ENCODE results near the gene KCMF1. TPM values are rescaled to one million over a fixed set of nuclear protein-coding genes. Genes with fewer than 3 reads are reported as not detected.

The KCMF1 gene
- polyA plus RNA-seq, 1 of the 3 experiments (the other 2 are of a cell fraction), result 37.0 TPM

DNA sequence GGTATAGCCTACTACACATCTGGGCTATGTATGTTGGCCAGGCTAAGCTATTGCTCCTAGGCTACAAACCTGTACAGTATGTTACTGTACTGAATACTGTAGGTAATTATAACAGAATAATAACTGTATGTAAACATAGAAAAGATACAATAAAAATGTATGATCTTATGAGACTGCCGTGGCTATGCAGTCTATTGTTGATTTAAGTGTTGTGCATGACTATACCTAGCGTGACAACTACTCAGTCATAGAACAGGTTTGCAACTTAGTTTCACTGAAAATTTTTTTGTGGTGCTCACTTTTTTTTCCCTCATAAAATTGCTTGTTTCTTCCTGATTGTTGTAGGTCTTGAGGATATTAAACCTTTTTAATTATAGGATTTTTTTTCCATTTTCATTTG is 25.9 kb downstream of the KCMF1 start (continued):
- TF ChIP-seq, protein P1, sequence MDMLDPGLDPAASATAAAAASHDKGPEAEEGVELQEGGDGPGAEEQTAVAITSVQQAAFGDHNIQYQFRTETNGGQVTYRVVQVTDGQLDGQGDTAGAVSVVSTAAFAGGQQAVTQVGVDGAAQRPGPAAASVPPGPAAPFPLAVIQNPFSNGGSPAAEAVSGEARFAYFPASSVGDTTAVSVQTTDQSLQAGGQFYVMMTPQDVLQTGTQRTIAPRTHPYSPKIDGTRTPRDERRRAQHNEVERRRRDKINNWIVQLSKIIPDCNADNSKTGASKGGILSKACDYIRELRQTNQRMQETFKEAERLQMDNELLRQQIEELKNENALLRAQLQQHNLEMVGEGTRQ (IDR thresholded peaks at IDR 0.05; ENCODE audit: borderline replicate concordance, low read depth, low read length), result no peak
- TF ChIP-seq RFX5 (IDR thresholded peaks at IDR 0.05; ENCODE audit: low read length) (no peak), NFIC (IDR thresholded peaks at IDR 0.05; ENCODE audit: borderline replicate concordance) (no peak), TCF12 (IDR thresholded peaks at IDR 0.05) (no peak)
- TF ChIP-seq, protein P2, sequence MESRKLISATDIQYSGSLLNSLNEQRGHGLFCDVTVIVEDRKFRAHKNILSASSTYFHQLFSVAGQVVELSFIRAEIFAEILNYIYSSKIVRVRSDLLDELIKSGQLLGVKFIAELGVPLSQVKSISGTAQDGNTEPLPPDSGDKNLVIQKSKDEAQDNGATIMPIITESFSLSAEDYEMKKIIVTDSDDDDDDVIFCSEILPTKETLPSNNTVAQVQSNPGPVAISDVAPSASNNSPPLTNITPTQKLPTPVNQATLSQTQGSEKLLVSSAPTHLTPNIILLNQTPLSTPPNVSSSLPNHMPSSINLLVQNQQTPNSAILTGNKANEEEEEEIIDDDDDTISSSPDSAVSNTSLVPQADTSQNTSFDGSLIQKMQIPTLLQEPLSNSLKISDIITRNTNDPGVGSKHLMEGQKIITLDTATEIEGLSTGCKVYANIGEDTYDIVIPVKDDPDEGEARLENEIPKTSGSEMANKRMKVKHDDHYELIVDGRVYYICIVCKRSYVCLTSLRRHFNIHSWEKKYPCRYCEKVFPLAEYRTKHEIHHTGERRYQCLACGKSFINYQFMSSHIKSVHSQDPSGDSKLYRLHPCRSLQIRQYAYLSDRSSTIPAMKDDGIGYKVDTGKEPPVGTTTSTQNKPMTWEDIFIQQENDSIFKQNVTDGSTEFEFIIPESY (IDR thresholded peaks at IDR 0.05; ENCODE audit: borderline replicate concordance, low read depth), result no peak

DNA sequence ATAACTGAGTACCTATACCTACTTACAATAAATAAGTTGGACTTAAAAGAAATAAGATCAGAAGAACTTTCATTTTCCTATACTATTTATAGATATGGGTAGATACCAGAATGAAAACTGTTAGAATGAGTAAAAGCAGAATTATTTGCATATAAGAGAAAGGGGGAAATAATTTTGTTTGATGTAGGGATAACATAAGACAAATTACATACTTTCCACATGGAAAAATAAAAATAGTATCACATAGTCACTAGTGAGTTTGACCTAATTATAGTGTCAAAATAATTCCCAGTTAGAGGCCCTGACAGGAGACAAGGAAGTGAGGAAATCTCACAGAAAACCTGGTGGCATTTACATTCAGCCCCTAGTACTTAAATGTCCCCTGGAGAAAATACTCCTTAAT is 28.6 kb downstream of the KCMF1 start:
- H3K4me3 ChIP-seq (ENCODE audit: low read depth in 2 of 2, low read length in 1 of 2), result no peak overlapping the region
- H3K9me2 ChIP-seq, result no peaks in the 10 kb centered on the region
- no peak for DNase-seq
- H3F3A ChIP-seq (replicated peaks; ENCODE audit: insufficient read depth), result peaks cover 22% of the 10 kb centered on the region
- peaks cover 93% of the 10 kb centered on the region for H4K20me1 ChIP-seq (ENCODE audit: insufficient read depth)
- ChIA-PET POLR2A (no interaction called here), CTCF (interaction anchor here (1.0 kb wide), 1 partner anchor 16 kb away, joined by 3 read pairs; no protein-coding TSS in a partner anchor)
- peaks cover 99% of the 10 kb centered on the region for H3K79me2 ChIP-seq (ENCODE audit: insufficient read depth)
- TF ChIP-seq RFX5 (IDR thresholded peaks at IDR 0.05; ENCODE audit: low read length) (no peak), TCF12 (IDR thresholded peaks at IDR 0.05) (no peak), JUND (IDR thresholded peaks at IDR 0.05) (no peak), GATA2 (CRISPR knock-in tag; IDR thresholded peaks at IDR 0.05) (no peak), FOXJ3 (CRISPR knock-in tag; IDR thresholded peaks at IDR 0.05) (no peak), MXI1 (IDR thresholded peaks at IDR 0.05; ENCODE audit: low read depth, low read length) (no peak), NRF1 (IDR thresholded peaks at IDR 0.05; ENCODE audit: low read depth, low read length) (no peak)
- TF ChIP-seq, protein P3, sequence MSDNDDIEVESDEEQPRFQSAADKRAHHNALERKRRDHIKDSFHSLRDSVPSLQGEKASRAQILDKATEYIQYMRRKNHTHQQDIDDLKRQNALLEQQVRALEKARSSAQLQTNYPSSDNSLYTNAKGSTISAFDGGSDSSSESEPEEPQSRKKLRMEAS (IDR thresholded peaks at IDR 0.05; ENCODE audit: low read depth), result no peak
- TF ChIP-seq, protein P4, sequence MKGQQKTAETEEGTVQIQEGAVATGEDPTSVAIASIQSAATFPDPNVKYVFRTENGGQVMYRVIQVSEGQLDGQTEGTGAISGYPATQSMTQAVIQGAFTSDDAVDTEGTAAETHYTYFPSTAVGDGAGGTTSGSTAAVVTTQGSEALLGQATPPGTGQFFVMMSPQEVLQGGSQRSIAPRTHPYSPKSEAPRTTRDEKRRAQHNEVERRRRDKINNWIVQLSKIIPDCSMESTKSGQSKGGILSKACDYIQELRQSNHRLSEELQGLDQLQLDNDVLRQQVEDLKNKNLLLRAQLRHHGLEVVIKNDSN (IDR thresholded peaks at IDR 0.05; ENCODE audit: borderline replicate concordance, low read depth), result no peak
- TF ChIP-seq, protein P5, sequence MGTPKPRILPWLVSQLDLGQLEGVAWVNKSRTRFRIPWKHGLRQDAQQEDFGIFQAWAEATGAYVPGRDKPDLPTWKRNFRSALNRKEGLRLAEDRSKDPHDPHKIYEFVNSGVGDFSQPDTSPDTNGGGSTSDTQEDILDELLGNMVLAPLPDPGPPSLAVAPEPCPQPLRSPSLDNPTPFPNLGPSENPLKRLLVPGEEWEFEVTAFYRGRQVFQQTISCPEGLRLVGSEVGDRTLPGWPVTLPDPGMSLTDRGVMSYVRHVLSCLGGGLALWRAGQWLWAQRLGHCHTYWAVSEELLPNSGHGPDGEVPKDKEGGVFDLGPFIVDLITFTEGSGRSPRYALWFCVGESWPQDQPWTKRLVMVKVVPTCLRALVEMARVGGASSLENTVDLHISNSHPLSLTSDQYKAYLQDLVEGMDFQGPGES (IDR thresholded peaks at IDR 0.05; ENCODE audit: low read depth, low read length), result no peak
- TF ChIP-seq, protein P6, sequence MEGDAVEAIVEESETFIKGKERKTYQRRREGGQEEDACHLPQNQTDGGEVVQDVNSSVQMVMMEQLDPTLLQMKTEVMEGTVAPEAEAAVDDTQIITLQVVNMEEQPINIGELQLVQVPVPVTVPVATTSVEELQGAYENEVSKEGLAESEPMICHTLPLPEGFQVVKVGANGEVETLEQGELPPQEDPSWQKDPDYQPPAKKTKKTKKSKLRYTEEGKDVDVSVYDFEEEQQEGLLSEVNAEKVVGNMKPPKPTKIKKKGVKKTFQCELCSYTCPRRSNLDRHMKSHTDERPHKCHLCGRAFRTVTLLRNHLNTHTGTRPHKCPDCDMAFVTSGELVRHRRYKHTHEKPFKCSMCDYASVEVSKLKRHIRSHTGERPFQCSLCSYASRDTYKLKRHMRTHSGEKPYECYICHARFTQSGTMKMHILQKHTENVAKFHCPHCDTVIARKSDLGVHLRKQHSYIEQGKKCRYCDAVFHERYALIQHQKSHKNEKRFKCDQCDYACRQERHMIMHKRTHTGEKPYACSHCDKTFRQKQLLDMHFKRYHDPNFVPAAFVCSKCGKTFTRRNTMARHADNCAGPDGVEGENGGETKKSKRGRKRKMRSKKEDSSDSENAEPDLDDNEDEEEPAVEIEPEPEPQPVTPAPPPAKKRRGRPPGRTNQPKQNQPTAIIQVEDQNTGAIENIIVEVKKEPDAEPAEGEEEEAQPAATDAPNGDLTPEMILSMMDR (IDR thresholded peaks at IDR 0.05), result no peak
- TF ChIP-seq, protein P1 (IDR thresholded peaks at IDR 0.05; ENCODE audit: borderline replicate concordance, low read depth, low read length), result no peak
- no peak overlapping the region for H3K4me2 ChIP-seq
- H3K27me3 ChIP-seq (ENCODE audit: insufficient read depth), result no peaks in the 10 kb centered on the region
- H3K36me3 ChIP-seq (replicated peaks in 1 of 2; ENCODE audit: control insufficient read depth in 1 of 2, insufficient read depth in 2 of 2, low read length in 1 of 2), result no peaks in the 10 kb centered on the region
- peaks cover 0 to 13% of the 10 kb centered on the region in 2 experiments; a peak in 1 of 4 replicates for H3K4me1 ChIP-seq (ENCODE audit: control insufficient read depth in 1 of 2, insufficient read depth in 2 of 2, low read depth in 1 of 2, low read length in 1 of 2)
- H3K9me3 ChIP-seq, result no peaks in the 10 kb centered on the region
- no peak overlapping the region; a peak in 1 of 4 replicates for H3K27ac ChIP-seq (ENCODE audit: low read depth in 2 of 2, low read length in 1 of 2)
- H3K9ac ChIP-seq, result no peak overlapping the region
- no peak overlapping the region for H2AFZ ChIP-seq (ENCODE audit: low read depth)
